ENCODE data around the gene RAPGEFL1. TPM values are rescaled to one million over a fixed set of nuclear protein-coding genes. Genes with fewer than 3 reads are reported as not detected.

RAPGEFL1 gene
- total RNA-seq, 2 experiments from 2014 or later: 3.8 to 5.4 TPM

- no peak for ATAC-seq
- POLR2A ChIA-PET: interaction anchor here (1.0 kb wide), 1 partner anchor 28 kb away, joined by 3 read pairs; no protein-coding TSS in a partner anchor
Measured at GRCh38 chr17:40170325-40170724, 6.9 kb upstream of the RAPGEFL1 start.

DNA sequence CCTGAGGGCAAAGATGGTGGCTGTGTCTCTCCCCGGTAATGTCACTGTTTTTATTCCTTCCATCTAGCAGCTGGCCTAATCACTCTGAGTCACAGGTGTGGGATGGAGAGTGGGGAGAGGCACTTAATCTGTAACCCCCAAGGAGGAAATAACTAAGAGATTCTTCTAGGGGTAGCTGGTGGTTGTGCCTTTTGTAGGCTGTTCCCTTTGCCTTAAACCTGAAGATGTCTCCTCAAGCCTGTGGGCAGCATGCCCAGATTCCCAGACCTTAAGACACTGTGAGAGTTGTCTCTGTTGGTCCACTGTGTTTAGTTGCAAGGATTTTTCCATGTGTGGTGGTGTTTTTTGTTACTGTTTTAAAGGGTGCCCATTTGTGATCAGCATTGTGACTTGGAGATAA, 5.5 kb upstream of the RAPGEFL1 start:
- ATAC-seq (no peak), DNase-seq (no peak)
- intact Hi-C loops (cut with micrococcal nuclease): no loop called here
- POLR2A ChIA-PET: interaction anchor here (1.0 kb wide), 1 partner anchor 49 kb away, joined by 3 read pairs; no protein-coding TSS in a partner anchor
- Mint-ChIP-seq H3K4me3 (no peak overlapping the region), H3K4me1 (ENCODE audit: low read depth) (peaks cover 12% of the 10 kb centered on the region), H3K36me3 (ENCODE audit: low read depth) (peaks cover 43% of the 10 kb centered on the region), H3K27ac (no peak overlapping the region), H3K9me3 (no peaks in the 10 kb centered on the region), H3K27me3 (no peaks in the 10 kb centered on the region)
- CTCF ChIA-PET: no interaction called here
- TF ChIP-seq, protein P1, sequence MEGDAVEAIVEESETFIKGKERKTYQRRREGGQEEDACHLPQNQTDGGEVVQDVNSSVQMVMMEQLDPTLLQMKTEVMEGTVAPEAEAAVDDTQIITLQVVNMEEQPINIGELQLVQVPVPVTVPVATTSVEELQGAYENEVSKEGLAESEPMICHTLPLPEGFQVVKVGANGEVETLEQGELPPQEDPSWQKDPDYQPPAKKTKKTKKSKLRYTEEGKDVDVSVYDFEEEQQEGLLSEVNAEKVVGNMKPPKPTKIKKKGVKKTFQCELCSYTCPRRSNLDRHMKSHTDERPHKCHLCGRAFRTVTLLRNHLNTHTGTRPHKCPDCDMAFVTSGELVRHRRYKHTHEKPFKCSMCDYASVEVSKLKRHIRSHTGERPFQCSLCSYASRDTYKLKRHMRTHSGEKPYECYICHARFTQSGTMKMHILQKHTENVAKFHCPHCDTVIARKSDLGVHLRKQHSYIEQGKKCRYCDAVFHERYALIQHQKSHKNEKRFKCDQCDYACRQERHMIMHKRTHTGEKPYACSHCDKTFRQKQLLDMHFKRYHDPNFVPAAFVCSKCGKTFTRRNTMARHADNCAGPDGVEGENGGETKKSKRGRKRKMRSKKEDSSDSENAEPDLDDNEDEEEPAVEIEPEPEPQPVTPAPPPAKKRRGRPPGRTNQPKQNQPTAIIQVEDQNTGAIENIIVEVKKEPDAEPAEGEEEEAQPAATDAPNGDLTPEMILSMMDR (IDR thresholded peaks at IDR 0.05): no peak

More at GRCh38 chr17:40170325-40170724, 6.9 kb upstream of the RAPGEFL1 start:
- TF ChIP-seq, protein P1 (IDR thresholded peaks at IDR 0.05): no peak
- Mint-ChIP-seq H3K4me3 (no peak overlapping the region), H3K27ac (no peak overlapping the region), H3K27me3 (no peaks in the 10 kb centered on the region), H3K4me1 (ENCODE audit: low read depth) (peaks cover 7% of the 10 kb centered on the region), H3K36me3 (ENCODE audit: low read depth) (peaks cover 45% of the 10 kb centered on the region), H3K9me3 (no peaks in the 10 kb centered on the region)
- intact Hi-C loops (cut with micrococcal nuclease): no loop called here
- CTCF ChIA-PET: interaction anchor here (0.7 to 1.9 kb wide), 3 partner anchors 57 to 157 kb away, joined by 3 to 6 read pairs (median 4); no protein-coding TSS in a partner anchor
- DNase-seq: no peak

- Mint-ChIP-seq H3K36me3 (ENCODE audit: low read depth) (peaks cover 36% of the 10 kb centered on the region), H3K27me3 (no peaks in the 10 kb centered on the region), H3K4me1 (ENCODE audit: low read depth) (peaks cover 15% of the 10 kb centered on the region), H3K9me3 (no peaks in the 10 kb centered on the region), H3K4me3 (no peak overlapping the region), H3K27ac (no peak overlapping the region)
- TF ChIP-seq, protein P1 (IDR thresholded peaks at IDR 0.05): no peak
- ATAC-seq: no peak
- CTCF ChIA-PET: interaction anchor here (1.4 to 2.8 kb wide), 2 partner anchors 18 to 60 kb away, joined by 7 to 18 read pairs; no protein-coding TSS in a partner anchor
- no peak for DNase-seq
- POLR2A ChIA-PET: interaction anchor here (0.6 to 1.2 kb wide), 3 partner anchors 14 to 63 kb away, joined by 3 to 5 read pairs (median 3); no protein-coding TSS in a partner anchor
- intact Hi-C loops (cut with micrococcal nuclease): no loop called here
Measured at GRCh38 chr17:40173091-40173777, 4.0 kb upstream of the RAPGEFL1 start.

- DNase-seq (no peak), ATAC-seq (no peak)
- Mint-ChIP-seq H3K9me3 (no peaks in the 10 kb centered on the region), H3K4me1 (ENCODE audit: low read depth) (peaks cover 18% of the 10 kb centered on the region), H3K27me3 (no peaks in the 10 kb centered on the region), H3K36me3 (ENCODE audit: low read depth) (peaks cover 32% of the 10 kb centered on the region), H3K27ac (no peak overlapping the region), H3K4me3 (no peak overlapping the region)
- CTCF ChIA-PET: interaction anchor here (1.4 to 2.8 kb wide), 2 partner anchors 17 to 61 kb away, joined by 7 to 18 read pairs; no protein-coding TSS in a partner anchor
- TF ChIP-seq, protein P1 (IDR thresholded peaks at IDR 0.05): no peak
- POLR2A ChIA-PET: interaction anchor here (0.6 to 1.2 kb wide), 3 partner anchors 15 to 63 kb away, joined by 3 to 5 read pairs (median 3); no protein-coding TSS in a partner anchor
- intact Hi-C loops (cut with micrococcal nuclease): no loop called here
Measured at GRCh38 chr17:40173778-40174135, 3.5 kb upstream of the RAPGEFL1 start.

- CTCF ChIA-PET: interaction anchor here (1.2 to 3.1 kb wide), 3 partner anchors 16 to 147 kb away, joined by 3 to 18 read pairs (median 7); no protein-coding TSS in a partner anchor
- H3K36me3 Mint-ChIP-seq (ENCODE audit: low read depth): peaks cover 29% of the 10 kb centered on the region
- no peaks in the 10 kb centered on the region for H3K27me3 Mint-ChIP-seq
- H3K27ac Mint-ChIP-seq: no peak overlapping the region
- DNase-seq (no peak), ATAC-seq (no peak)
- H3K4me3 Mint-ChIP-seq: no peak overlapping the region
- no peaks in the 10 kb centered on the region for H3K9me3 Mint-ChIP-seq
- intact Hi-C loops (cut with micrococcal nuclease): no loop called here
- TF ChIP-seq, protein P1 (IDR thresholded peaks at IDR 0.05): no peak
- H3K4me1 Mint-ChIP-seq (ENCODE audit: low read depth): peaks cover 18% of the 10 kb centered on the region
- POLR2A ChIA-PET: interaction anchor here (1.1 to 2.0 kb wide), 3 partner anchors 13 to 35 kb away, joined by 3 to 6 read pairs (median 5); partner anchors contain the start of gene CASC3
Measured at GRCh38 chr17:40174514-40174913, 2.8 kb upstream of the RAPGEFL1 start.
